Lower leg skin (tissue), 3 donors: ENCODE data around the gene DFFB.

Experiments
- POLR2A ChIP-seq, 2 donors: fragments of 450-650 bp; IDR thresholded peaks; one replicate each; pipeline ENCODE4 v1.6.1; 2016 to 2017; ENCODE audit warnings: antibody characterized with exemption in 2 of 2, mild to moderate bottlenecking in 1 of 2, moderate library complexity in 1 of 2
- TF ChIP-seq, protein P1 (sequence below), 3 donors: fragments of 450-650 bp; IDR thresholded peaks; one replicate each; pipeline ENCODE4 v1.5.1; 2016; ENCODE audit warnings: antibody characterized with exemption in 3 of 3, mild to moderate bottlenecking in 3 of 3, moderate library complexity in 2 of 3

DNA sequence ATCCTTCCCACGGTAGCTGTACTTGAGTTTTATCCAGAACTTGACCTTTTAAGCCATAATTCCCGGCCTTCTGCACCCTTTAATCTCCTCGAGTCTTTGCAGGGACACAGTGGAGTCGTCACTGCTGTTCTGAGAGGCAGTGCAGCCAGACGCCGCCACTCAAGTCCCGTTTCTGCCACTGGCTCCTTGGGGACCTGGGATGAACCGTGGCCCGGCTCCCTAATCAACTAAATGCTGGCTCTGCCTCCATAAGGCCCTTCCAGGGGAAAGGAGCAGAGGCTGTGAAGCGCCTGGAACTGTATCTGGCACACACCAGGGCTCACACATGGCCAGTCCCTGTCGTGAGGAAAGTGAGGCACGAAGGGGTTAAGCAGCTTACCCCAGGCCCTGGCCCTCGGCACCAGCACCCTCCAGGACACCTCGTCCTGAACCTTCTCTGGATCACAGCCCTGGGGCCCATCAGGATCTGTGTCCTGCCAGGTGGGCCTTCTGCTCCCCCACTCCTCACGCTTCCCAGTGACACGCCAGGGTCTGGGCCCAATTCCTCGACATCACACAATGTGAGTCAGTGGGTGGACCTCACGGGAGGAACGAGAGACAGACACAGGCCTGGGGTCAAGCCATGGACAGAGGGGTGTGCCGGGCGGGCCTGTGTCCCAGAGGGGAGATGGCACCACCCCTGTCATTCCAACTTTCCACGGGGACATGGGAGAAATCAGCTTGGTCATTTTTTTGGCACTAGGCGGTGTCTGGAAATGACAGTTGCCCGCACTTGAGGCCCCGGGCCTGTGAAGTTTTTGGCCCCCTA is 66.3 kb downstream of the DFFB start:
- TF ChIP-seq, protein P1, sequence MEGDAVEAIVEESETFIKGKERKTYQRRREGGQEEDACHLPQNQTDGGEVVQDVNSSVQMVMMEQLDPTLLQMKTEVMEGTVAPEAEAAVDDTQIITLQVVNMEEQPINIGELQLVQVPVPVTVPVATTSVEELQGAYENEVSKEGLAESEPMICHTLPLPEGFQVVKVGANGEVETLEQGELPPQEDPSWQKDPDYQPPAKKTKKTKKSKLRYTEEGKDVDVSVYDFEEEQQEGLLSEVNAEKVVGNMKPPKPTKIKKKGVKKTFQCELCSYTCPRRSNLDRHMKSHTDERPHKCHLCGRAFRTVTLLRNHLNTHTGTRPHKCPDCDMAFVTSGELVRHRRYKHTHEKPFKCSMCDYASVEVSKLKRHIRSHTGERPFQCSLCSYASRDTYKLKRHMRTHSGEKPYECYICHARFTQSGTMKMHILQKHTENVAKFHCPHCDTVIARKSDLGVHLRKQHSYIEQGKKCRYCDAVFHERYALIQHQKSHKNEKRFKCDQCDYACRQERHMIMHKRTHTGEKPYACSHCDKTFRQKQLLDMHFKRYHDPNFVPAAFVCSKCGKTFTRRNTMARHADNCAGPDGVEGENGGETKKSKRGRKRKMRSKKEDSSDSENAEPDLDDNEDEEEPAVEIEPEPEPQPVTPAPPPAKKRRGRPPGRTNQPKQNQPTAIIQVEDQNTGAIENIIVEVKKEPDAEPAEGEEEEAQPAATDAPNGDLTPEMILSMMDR (IDR thresholded peaks at IDR 0.05) = no peak
- no peak for TF ChIP-seq POLR2A (IDR thresholded peaks at IDR 0.05)
